Fibroblast of the conjunctiva (primary cell): Measurements from ENCODE around the gene LCK.

Experiments used
- DNase-seq: peaks from one replicate; pipeline ENCODE4 v3.0.0-alpha.2; 2010; ENCODE audit warnings: low read depth

LCK gene

DNA sequence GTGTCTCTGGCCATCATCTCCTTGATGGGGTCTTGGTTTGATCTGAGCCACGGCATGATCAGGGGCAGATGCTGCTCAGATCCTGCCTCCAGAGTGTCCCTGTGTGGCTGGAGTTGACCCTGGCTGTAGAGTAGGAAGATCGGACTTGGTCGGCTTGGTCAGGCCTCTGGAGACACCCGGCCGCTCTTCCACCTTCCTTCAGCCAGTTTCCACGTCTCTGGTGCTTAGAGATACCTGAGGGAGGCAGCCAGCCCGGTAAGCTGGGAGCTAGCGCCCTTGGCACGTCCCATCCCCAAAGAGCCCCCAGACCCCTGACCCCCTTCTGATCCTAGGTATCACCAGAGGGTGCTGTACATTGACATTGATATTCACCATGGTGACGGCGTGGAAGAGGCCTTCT, 76.1 kb downstream of the LCK start:
- no peak for DNase-seq

GRCh38 chr1:32329931-32330466, 78.9 kb downstream of the LCK start:
- DNase-seq, result no peak

DNA sequence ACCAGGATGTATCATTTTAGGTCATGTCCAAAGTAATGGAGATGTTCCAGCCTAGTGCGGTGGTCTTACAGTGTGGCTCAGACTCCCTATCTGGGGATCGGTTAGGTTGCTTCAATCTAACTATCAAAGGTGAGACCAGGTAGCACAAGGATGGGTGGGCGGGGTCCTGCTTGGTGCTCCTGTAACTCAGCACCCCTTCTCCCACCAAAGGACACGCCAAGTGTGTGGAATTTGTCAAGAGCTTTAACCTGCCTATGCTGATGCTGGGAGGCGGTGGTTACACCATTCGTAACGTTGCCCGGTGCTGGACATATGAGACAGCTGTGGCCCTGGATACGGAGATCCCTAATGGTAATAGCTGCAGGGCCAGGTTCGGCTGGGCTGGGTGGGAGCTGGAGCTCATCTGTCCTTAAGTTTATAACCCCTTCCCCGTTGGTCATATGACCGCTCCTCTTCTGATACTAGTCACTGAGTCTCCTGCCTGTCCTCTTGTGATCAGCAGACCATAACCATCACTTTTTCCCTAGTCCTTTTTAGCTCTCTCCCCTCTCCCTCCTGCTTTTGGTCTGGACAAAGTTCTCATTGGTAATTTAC, 79.6 kb downstream of the LCK start:
- DNase-seq, result no peak

DNA sequence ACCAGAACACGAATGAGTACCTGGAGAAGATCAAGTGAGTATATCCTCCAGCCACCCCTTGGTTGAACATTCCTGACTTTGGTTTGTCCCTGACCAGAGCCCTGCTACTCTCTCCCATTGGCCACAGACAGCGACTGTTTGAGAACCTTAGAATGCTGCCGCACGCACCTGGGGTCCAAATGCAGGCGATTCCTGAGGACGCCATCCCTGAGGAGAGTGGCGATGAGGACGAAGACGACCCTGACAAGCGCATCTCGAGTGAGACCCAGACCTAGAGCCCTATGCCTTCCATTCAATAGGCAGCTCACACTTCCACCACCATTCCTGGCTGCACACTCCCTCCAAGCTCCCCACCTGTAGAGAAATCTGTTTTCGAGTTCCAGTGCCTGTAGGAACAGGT, 80.5 kb downstream of the LCK start:
- no peak for DNase-seq

GRCh38 chr1:32332290-32333079, 81.4 kb downstream of the LCK start:
- no peak for DNase-seq

- no peak for DNase-seq
Measured at GRCh38 chr1:32333251-32333963, 82.3 kb downstream of the LCK start.

- no peak for DNase-seq
Measured at GRCh38 chr1:32334274-32334861, 83.3 kb downstream of the LCK start.

DNA sequence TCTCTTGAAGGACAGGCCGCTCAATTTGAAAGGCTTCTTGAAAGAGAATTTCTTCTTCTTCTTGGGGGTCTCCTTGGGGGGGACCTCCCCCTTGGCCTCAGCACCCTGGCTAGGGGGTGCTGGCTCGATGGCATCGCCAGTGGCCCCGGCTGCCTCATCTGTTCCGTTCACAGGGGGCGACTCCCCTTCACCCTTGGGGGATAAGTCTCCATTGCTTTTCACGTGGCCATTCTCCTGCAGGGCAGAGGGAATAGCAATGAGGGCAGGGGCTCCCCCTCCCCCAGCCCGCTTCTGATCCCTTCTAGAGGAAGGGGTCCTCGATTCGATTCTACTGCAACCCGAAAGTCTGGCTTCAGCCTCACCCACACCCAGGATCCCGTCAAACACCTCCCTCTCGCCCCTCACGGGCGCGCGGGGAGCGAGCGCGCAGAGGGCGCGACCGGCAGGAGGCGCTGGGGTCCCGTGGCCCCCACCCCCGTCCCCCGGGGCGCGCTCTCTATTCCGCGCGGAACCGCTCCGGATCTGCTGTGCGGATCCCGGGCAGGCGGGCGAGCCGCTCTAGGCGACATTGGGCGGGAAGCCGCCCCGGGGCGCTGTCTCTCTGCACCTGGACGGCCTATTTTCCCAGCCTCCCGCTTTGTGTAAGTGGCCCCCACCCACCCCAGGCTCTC, 83.9 kb downstream of the LCK start:
- no peak for DNase-seq

DNA sequence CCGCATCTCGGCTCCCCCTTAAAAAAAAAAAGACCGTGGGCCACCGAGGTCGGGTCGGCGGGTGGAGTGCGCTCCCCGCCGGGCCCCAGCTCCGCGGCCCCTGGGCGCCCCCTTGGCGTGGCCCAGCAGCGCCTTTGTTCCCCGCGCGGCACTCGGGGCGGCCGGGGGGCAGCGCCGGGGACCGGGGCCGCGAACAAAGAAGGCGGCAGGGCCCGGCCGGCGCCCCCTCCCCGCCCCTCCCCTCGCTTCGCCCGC, 84.4 kb downstream of the LCK start:
- DNase-seq, result no peak
